Neutrophil (primary cell): ENCODE results near the gene SHISA3.
"Not testable (repeated sequence)": the region's sequence is repeated elsewhere in the genome, so short reads cannot be mapped to it uniquely, and the experiment has no call there.

Experiments
- H3K27ac ChIP-seq: fragments of 200-600 bp; sonication (generic); 2 replicates; pipeline ENCODE4 v1.5.1; 2016; ENCODE audit warnings: mild to moderate bottlenecking, moderate library complexity
- H3K27me3 ChIP-seq: fragments of 200-600 bp; sonication (generic); 2 replicates; pipeline ENCODE4 v1.6.0; 2016; ENCODE audit warnings: mild to moderate bottlenecking
- H3K36me3 ChIP-seq: fragments of 200-600 bp; sonication (generic); 2 replicates; pipeline ENCODE4 v1.5.1; 2017
- H3K4me1 ChIP-seq, 2 experiments: fragments of 200-600 bp in 1 of 2; sonication (generic) in 1 of 2; 1 replicate in 1 of 2; 2 replicates in 1 of 2; pipeline versions ENCODE4 v1.5.1 to v1.6.1; 2013 to 2016; ENCODE audit warnings: low read depth in 1 of 2, low read length in 1 of 2, mild to moderate bottlenecking in 1 of 2, moderate library complexity in 1 of 2; ENCODE audit not compliant: control insufficient read depth in 1 of 2, insufficient read depth in 1 of 2
- H3K4me3 ChIP-seq, 2 experiments: fragments of 200-600 bp in 1 of 2; sonication (generic) in 1 of 2; 1 replicate in 1 of 2; 2 replicates in 1 of 2; pipeline ENCODE4 v1.5.1; 2013 to 2016; ENCODE audit warnings: low read depth in 1 of 2, low read length in 1 of 2, mild to moderate bottlenecking in 1 of 2, moderate library complexity in 1 of 2
- H3K9me3 ChIP-seq: fragments of 200-600 bp; sonication (generic); 2 replicates; pipeline ENCODE4 v1.5.1; 2016
- CTCF ChIP-seq: fragments of 200-600 bp; sonication (generic); IDR thresholded peaks from 2 replicates; pipeline ENCODE4 v1.5.1; 2016; ENCODE audit warnings: antibody characterized with exemption

SHISA3 gene

DNA sequence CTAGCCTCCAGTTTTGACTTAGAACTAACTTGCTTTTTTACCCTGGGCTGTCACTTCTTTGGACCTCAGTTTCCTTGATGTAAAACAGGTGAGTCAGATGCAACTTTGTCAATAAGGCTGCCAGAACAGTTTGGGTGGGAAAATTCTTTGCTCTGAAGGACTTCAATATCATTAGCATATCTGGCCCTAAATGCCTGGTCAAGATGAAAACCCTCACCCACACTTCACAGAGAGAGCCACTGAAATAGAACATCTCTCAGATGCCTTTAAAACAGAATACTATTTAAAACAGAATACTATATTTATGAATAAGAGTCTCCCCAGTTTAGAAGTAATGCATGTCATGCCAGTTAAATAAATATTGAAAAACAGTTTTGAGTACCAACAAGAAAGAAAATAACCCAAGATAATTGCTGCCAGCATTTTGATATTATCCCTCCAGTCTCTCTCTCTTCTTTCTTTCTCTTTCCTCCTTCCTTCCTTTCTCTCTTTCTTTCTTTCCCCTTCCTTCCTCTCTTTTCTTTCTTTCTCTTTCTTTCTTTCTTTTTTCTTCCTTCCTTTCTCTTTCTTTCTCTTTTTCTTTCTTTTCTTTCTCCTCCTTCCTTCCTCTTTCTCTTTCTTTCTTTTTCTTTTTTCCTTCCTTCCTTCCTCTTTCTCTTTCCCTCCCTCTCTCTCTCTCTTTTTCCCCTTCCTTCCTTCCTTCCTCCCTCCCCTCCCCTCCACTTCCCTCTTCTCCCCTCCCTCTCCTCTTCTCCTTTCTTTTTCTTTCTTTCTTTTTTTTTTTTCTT lies 32.8 kb upstream of the SHISA3 start:
- no peak overlapping the region for H3K4me3 ChIP-seq
- H3K9me3 ChIP-seq: no peaks in the 10 kb centered on the region
- H3K27me3 ChIP-seq: peaks cover 7% of the 10 kb centered on the region
- H3K36me3 ChIP-seq: no peaks in the 10 kb centered on the region
- H3K4me1 ChIP-seq: no peaks in the 10 kb centered on the region
- no peak for TF ChIP-seq CTCF
- no peak overlapping the region for H3K27ac ChIP-seq

GRCh38 chr4:42366959-42367358 lies 30.3 kb upstream of the SHISA3 start:
- TF ChIP-seq CTCF: no peak
- Histone ChIP-seq H3K27ac (no peak overlapping the region), H3K36me3 (no peaks in the 10 kb centered on the region), H3K9me3 (no peaks in the 10 kb centered on the region), H3K27me3 (peaks cover 5% of the 10 kb centered on the region), H3K4me1 (no peaks in the 10 kb centered on the region), H3K4me3 (no peak overlapping the region)

GRCh38 chr4:42369489-42369888 lies 27.8 kb upstream of the SHISA3 start:
- no peak overlapping the region for H3K4me3 ChIP-seq
- no peak overlapping the region for H3K27ac ChIP-seq
- no peaks in the 10 kb centered on the region for H3K36me3 ChIP-seq
- TF ChIP-seq CTCF: no peak
- no peaks in the 10 kb centered on the region for H3K4me1 ChIP-seq
- H3K9me3 ChIP-seq: no peaks in the 10 kb centered on the region
- H3K27me3 ChIP-seq: no peaks in the 10 kb centered on the region

GRCh38 chr4:42371305-42372252 lies 25.7 kb upstream of the SHISA3 start:
- H3K36me3 ChIP-seq: no peaks in the 10 kb centered on the region
- no peaks in the 10 kb centered on the region for H3K27me3 ChIP-seq
- H3K9me3 ChIP-seq: no peaks in the 10 kb centered on the region
- TF ChIP-seq CTCF: no peak
- H3K4me1 ChIP-seq: no peaks in the 10 kb centered on the region
- H3K27ac ChIP-seq: no peak overlapping the region
- H3K4me3 ChIP-seq: no peak overlapping the region

DNA sequence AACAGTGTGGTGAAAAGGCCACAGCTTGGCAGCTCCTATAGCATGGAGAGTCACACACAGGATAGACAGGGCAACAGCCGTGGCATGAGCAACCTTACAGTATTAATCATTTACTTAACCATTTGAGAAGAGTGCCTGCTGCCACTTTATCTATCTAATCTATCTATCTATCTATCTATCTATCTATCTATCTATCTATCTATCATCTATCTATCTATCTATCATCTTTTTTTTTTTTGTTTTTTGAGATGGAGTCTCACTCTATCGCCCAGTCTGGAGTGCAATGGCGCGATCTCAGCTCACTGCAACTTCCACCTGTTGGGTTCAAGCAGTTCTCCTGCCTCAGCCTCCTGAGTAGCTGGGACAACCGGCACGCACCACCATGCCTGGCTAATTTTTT lies 25.0 kb upstream of the SHISA3 start:
- not testable (repeated sequence) for H3K27me3 ChIP-seq, H3K36me3 ChIP-seq, H3K4me3 ChIP-seq, H3K27ac ChIP-seq, H3K4me1 ChIP-seq, H3K9me3 ChIP-seq

DNA sequence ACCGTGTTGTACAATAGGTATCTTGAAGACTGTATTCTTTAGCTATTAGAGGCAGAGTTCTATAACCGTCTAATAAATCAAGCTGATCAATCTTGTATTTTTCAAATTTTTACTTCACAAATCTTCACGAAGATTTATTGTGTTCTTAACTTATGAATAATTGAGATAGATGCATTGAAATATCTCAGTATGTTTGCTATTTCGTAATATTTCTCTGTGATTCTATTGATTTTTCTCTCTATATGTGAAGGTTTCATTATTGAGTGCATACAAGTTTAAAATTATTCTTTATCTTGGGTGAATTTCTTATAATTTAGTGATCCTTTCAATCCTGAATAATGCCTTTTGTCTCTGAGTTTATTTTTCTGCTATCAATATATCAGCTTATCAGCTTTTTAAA lies 19.8 kb upstream of the SHISA3 start:
- no peak for TF ChIP-seq CTCF
- Histone ChIP-seq H3K9me3 (no peaks in the 10 kb centered on the region), H3K27me3 (peaks cover 16% of the 10 kb centered on the region), H3K4me1 (no peaks in the 10 kb centered on the region), H3K4me3 (no peak overlapping the region), H3K27ac (no peak overlapping the region), H3K36me3 (no peaks in the 10 kb centered on the region)
